Loucy (cell line): Measurements from ENCODE around the gene CSNK2A1.

Experiments used
- CTCF ChIP-seq: fragments of 200-600 bp; sonication (generic); conservative IDR thresholded peaks from 2 replicates; pipeline ENCODE4 v1.5.1; 2014; ENCODE audit warnings: mild to moderate bottlenecking, antibody characterized with exemption, low read length
- EZH2phosphoT487 ChIP-seq: fragments of 200-600 bp; IDR thresholded peaks from 2 replicates; pipeline ENCODE4 v1.6.1; 2018; ENCODE audit warnings: antibody characterized with exemption, mild to moderate bottlenecking, moderate library complexity, borderline replicate concordance

- TF ChIP-seq CTCF = no peak
- no peak for TF ChIP-seq EZH2phosphoT487
Measured at GRCh38 chr20:573414-574296, 30.1 kb upstream of the CSNK2A1 start.
